GM12891 (cell line): ENCODE results near the gene LIMK1.

ENCODE experiments used
- POLR2A ChIP-seq: IDR thresholded peaks from 2 replicates; pipeline ENCODE4 v1.6.1; 2011; ENCODE audit warnings: low read depth, low read length, control low read depth
- POLR2AphosphoS5 ChIP-seq: IDR thresholded peaks from 2 replicates; pipeline ENCODE4 v1.6.1; 2011; ENCODE audit warnings: low read depth, low read length, control low read depth
- TAF1 ChIP-seq: IDR thresholded peaks from 2 replicates; pipeline ENCODE4 v1.6.1; 2011; ENCODE audit warnings: low read depth, low read length, control low read depth

DNA sequence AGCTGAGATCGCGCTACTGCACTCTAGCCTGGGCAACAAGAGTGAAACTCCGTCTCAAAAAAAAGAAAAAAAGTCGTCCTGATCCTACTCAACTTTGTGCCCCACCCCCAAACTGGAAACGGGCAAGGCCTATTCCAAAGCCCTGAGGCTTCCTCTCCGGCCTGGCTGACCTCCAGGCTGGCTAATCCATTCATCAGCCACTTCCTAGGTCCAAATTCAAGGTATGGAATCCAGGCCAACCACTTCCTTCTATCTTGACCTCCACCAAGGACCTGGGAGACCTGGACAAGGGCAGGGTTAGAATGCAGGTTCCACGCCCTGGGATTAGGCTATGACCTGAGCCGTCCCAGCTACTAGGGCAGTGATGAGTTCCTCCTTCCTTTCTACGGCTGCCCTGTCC lies 70.1 kb downstream of the LIMK1 start:
- TF ChIP-seq POLR2AphosphoS5 (no peak), POLR2A (no peak), TAF1 (no peak)
